Measurements from ENCODE around the gene SMARCAD1.

The SMARCAD1 gene

GRCh38 chr4:94207469-94208224 lies at the start of gene SMARCAD1:
SMARCAD1 (plus strand) TSS chr4:94207865; CDS start chr4:94208395, 530 bp downstream.
- Histone ChIP-seq H3K27ac (ENCODE audit: low read length) (peak within 1 kb of the TSS; percentile 88), H3K9me3 (ENCODE audit: control insufficient read depth, low read depth, low read length) (no peaks in the 10 kb centered on the region), H3K4me1 (ENCODE audit: control insufficient read depth, low read depth, low read length) (peaks cover 7% of the 10 kb centered on the region), H3K36me3 (ENCODE audit: control insufficient read depth, low read depth, low read length) (peaks cover 22% of the 10 kb centered on the region), H3K9ac (ENCODE audit: low read length) (peak within 1 kb of the TSS; percentile 82), H3K27me3 (ENCODE audit: control insufficient read depth, insufficient read depth, low read length) (no peaks in the 10 kb centered on the region), H3K4me3 (ENCODE audit: low read length) (peak within 1 kb of the TSS; percentile 65)

- Histone ChIP-seq H3K9ac (ENCODE audit: low read length) (no peak overlapping the region), H3K9me3 (ENCODE audit: control insufficient read depth, low read depth, low read length) (no peaks in the 10 kb centered on the region), H3K36me3 (ENCODE audit: control insufficient read depth, low read depth, low read length) (no peaks in the 10 kb centered on the region), H3K27ac (ENCODE audit: low read length) (no peak overlapping the region), H3K27me3 (ENCODE audit: control insufficient read depth, insufficient read depth, low read length) (no peaks in the 10 kb centered on the region), H3K4me1 (ENCODE audit: control insufficient read depth, low read depth, low read length) (no peaks in the 10 kb centered on the region), H3K4me3 (ENCODE audit: low read length) (no peak overlapping the region)
These were observed 48.8 kb upstream of the SMARCAD1 start for GRCh38 chr4:94158883-94159282.

GRCh38 chr4:94159790-94160189 lies 47.9 kb upstream of the SMARCAD1 start:
- no peak overlapping the region for H3K27ac ChIP-seq (ENCODE audit: low read length)
- H3K4me1 ChIP-seq (ENCODE audit: control insufficient read depth, low read depth, low read length): no peaks in the 10 kb centered on the region
- no peaks in the 10 kb centered on the region for H3K9me3 ChIP-seq (ENCODE audit: control insufficient read depth, low read depth, low read length)
- H3K9ac ChIP-seq (ENCODE audit: low read length): no peak overlapping the region
- H3K4me3 ChIP-seq (ENCODE audit: low read length): no peak overlapping the region
- H3K27me3 ChIP-seq (ENCODE audit: control insufficient read depth, insufficient read depth, low read length): no peaks in the 10 kb centered on the region
- no peaks in the 10 kb centered on the region for H3K36me3 ChIP-seq (ENCODE audit: control insufficient read depth, low read depth, low read length)

GRCh38 chr4:94160774-94161173 lies 46.9 kb upstream of the SMARCAD1 start:
- Histone ChIP-seq H3K9ac (ENCODE audit: low read length) (no peak overlapping the region), H3K27me3 (ENCODE audit: control insufficient read depth, insufficient read depth, low read length) (no peaks in the 10 kb centered on the region), H3K9me3 (ENCODE audit: control insufficient read depth, low read depth, low read length) (no peaks in the 10 kb centered on the region), H3K4me1 (ENCODE audit: control insufficient read depth, low read depth, low read length) (peaks cover 3% of the 10 kb centered on the region), H3K4me3 (ENCODE audit: low read length) (no peak overlapping the region), H3K36me3 (ENCODE audit: control insufficient read depth, low read depth, low read length) (no peaks in the 10 kb centered on the region), H3K27ac (ENCODE audit: low read length) (no peak overlapping the region)

- no peaks in the 10 kb centered on the region for H3K27me3 ChIP-seq (ENCODE audit: control insufficient read depth, insufficient read depth, low read length)
- H3K9ac ChIP-seq (ENCODE audit: low read length): no peak overlapping the region
- no peaks in the 10 kb centered on the region for H3K36me3 ChIP-seq (ENCODE audit: control insufficient read depth, low read depth, low read length)
- no peak overlapping the region for H3K27ac ChIP-seq (ENCODE audit: low read length)
- no peaks in the 10 kb centered on the region for H3K9me3 ChIP-seq (ENCODE audit: control insufficient read depth, low read depth, low read length)
- H3K4me1 ChIP-seq (ENCODE audit: control insufficient read depth, low read depth, low read length): peaks cover 3% of the 10 kb centered on the region
- H3K4me3 ChIP-seq (ENCODE audit: low read length): no peak overlapping the region
These were observed 42.4 kb upstream of the SMARCAD1 start for GRCh38 chr4:94165256-94165655.

- Histone ChIP-seq H3K9ac (ENCODE audit: low read length) (no peak overlapping the region), H3K27ac (ENCODE audit: low read length) (no peak overlapping the region), H3K4me1 (ENCODE audit: control insufficient read depth, low read depth, low read length) (peaks cover 3% of the 10 kb centered on the region), H3K27me3 (ENCODE audit: control insufficient read depth, insufficient read depth, low read length) (no peaks in the 10 kb centered on the region), H3K4me3 (ENCODE audit: low read length) (no peak overlapping the region), H3K36me3 (ENCODE audit: control insufficient read depth, low read depth, low read length) (no peaks in the 10 kb centered on the region), H3K9me3 (ENCODE audit: control insufficient read depth, low read depth, low read length) (no peaks in the 10 kb centered on the region)
These were observed 39.3 kb upstream of the SMARCAD1 start for GRCh38 chr4:94168321-94168720.

GRCh38 chr4:94169803-94170372 lies 37.8 kb upstream of the SMARCAD1 start:
- Histone ChIP-seq H3K9ac (ENCODE audit: low read length) (no peak overlapping the region), H3K4me1 (ENCODE audit: control insufficient read depth, low read depth, low read length) (peaks cover 3% of the 10 kb centered on the region), H3K9me3 (ENCODE audit: control insufficient read depth, low read depth, low read length) (no peaks in the 10 kb centered on the region), H3K27me3 (ENCODE audit: control insufficient read depth, insufficient read depth, low read length) (no peaks in the 10 kb centered on the region), H3K4me3 (ENCODE audit: low read length) (no peak overlapping the region), H3K36me3 (ENCODE audit: control insufficient read depth, low read depth, low read length) (no peaks in the 10 kb centered on the region), H3K27ac (ENCODE audit: low read length) (no peak overlapping the region)

GRCh38 chr4:94171616-94172015 lies 36.0 kb upstream of the SMARCAD1 start:
- H3K9ac ChIP-seq (ENCODE audit: low read length): no peak overlapping the region
- H3K27me3 ChIP-seq (ENCODE audit: control insufficient read depth, insufficient read depth, low read length): no peaks in the 10 kb centered on the region
- no peaks in the 10 kb centered on the region for H3K36me3 ChIP-seq (ENCODE audit: control insufficient read depth, low read depth, low read length)
- no peaks in the 10 kb centered on the region for H3K4me1 ChIP-seq (ENCODE audit: control insufficient read depth, low read depth, low read length)
- no peak overlapping the region for H3K27ac ChIP-seq (ENCODE audit: low read length)
- H3K4me3 ChIP-seq (ENCODE audit: low read length): no peak overlapping the region
- no peaks in the 10 kb centered on the region for H3K9me3 ChIP-seq (ENCODE audit: control insufficient read depth, low read depth, low read length)

- H3K4me1 ChIP-seq (ENCODE audit: control insufficient read depth, low read depth, low read length): no peaks in the 10 kb centered on the region
- H3K9me3 ChIP-seq (ENCODE audit: control insufficient read depth, low read depth, low read length): no peaks in the 10 kb centered on the region
- H3K4me3 ChIP-seq (ENCODE audit: low read length): no peak overlapping the region
- H3K36me3 ChIP-seq (ENCODE audit: control insufficient read depth, low read depth, low read length): no peaks in the 10 kb centered on the region
- H3K27ac ChIP-seq (ENCODE audit: low read length): no peak overlapping the region
- no peak overlapping the region for H3K9ac ChIP-seq (ENCODE audit: low read length)
- H3K27me3 ChIP-seq (ENCODE audit: control insufficient read depth, insufficient read depth, low read length): no peaks in the 10 kb centered on the region
These were observed 32.0 kb upstream of the SMARCAD1 start for GRCh38 chr4:94175553-94176261.

- Histone ChIP-seq H3K27ac (ENCODE audit: low read length) (no peak overlapping the region), H3K4me3 (ENCODE audit: low read length) (no peak overlapping the region), H3K9ac (ENCODE audit: low read length) (no peak overlapping the region), H3K4me1 (ENCODE audit: control insufficient read depth, low read depth, low read length) (no peaks in the 10 kb centered on the region), H3K9me3 (ENCODE audit: control insufficient read depth, low read depth, low read length) (no peaks in the 10 kb centered on the region), H3K36me3 (ENCODE audit: control insufficient read depth, low read depth, low read length) (no peaks in the 10 kb centered on the region), H3K27me3 (ENCODE audit: control insufficient read depth, insufficient read depth, low read length) (no peaks in the 10 kb centered on the region)
These were observed 29.8 kb upstream of the SMARCAD1 start for GRCh38 chr4:94177822-94178221.

- H3K4me3 ChIP-seq (ENCODE audit: low read length): no peak overlapping the region
- no peaks in the 10 kb centered on the region for H3K36me3 ChIP-seq (ENCODE audit: control insufficient read depth, low read depth, low read length)
- H3K27ac ChIP-seq (ENCODE audit: low read length): no peak overlapping the region
- H3K4me1 ChIP-seq (ENCODE audit: control insufficient read depth, low read depth, low read length): no peaks in the 10 kb centered on the region
- H3K27me3 ChIP-seq (ENCODE audit: control insufficient read depth, insufficient read depth, low read length): no peaks in the 10 kb centered on the region
- H3K9ac ChIP-seq (ENCODE audit: low read length): no peak overlapping the region
- no peaks in the 10 kb centered on the region for H3K9me3 ChIP-seq (ENCODE audit: control insufficient read depth, low read depth, low read length)
These were observed 25.9 kb upstream of the SMARCAD1 start for GRCh38 chr4:94181815-94182214.

Data from iPS-18a (cell line).